HepG2 (cell line): Measurements from ENCODE around the gene PDGFA. TPM values are rescaled to one million over a fixed set of nuclear protein-coding genes. Genes with fewer than 3 reads are reported as not detected.

Experiments
- BCL3 ChIP-seq: sonication (generic); formaldehyde crosslinking; IDR thresholded peaks from 2 replicates; pipeline ENCODE4 v1.5.1; 2020; ENCODE audit warnings: mild to moderate bottlenecking, missing genetic modification reagents, moderate library complexity
- CBX1 ChIP-seq: IDR thresholded peaks from one replicate; pipeline ENCODE4 v1.6.1; 2016; ENCODE audit warnings: antibody characterized with exemption, low read depth
- JUN ChIP-seq: sonication (generic); formaldehyde crosslinking; IDR thresholded peaks from 2 replicates; pipeline ENCODE4 v1.4.0; 2020; ENCODE audit warnings: mild to moderate bottlenecking, missing genetic modification reagents
- KDM6A ChIP-seq: IDR thresholded peaks from 2 replicates; pipeline ENCODE4 v1.6.1; 2016; ENCODE audit warnings: low read depth
- REL ChIP-seq: sonication (generic); formaldehyde crosslinking; conservative IDR thresholded peaks from 2 replicates; pipeline ENCODE4 v1.8.0; 2022; ENCODE audit warnings: mild to moderate bottlenecking, missing genetic modification reagents, moderate library complexity
- SMARCE1 ChIP-seq: fragments of 450-650 bp; IDR thresholded peaks from 2 replicates; pipeline ENCODE4 v1.6.1; 2017; ENCODE audit warnings: borderline replicate concordance
- STAG1 ChIP-seq: sonication (generic); formaldehyde crosslinking; IDR thresholded peaks from 2 replicates; pipeline ENCODE4 v1.4.0; 2020; ENCODE audit warnings: missing genetic modification reagents
- U2AF2 ChIP-seq: fragments of 200-400 bp; formaldehyde crosslinking; IDR thresholded peaks from 2 replicates; pipeline ENCODE4 v1.6.1; 2017; ENCODE audit warnings: low read depth, mild to moderate bottlenecking, low read length
- ZBTB1 ChIP-seq: sonication (generic); formaldehyde crosslinking; IDR thresholded peaks from 2 replicates; pipeline ENCODE4 v1.4.0; 2020; ENCODE audit warnings: missing genetic modification reagents, borderline replicate concordance
- ZNF121 ChIP-seq: sonication (generic); formaldehyde crosslinking; IDR thresholded peaks from 2 replicates; pipeline ENCODE4 v1.5.0; 2020; ENCODE audit warnings: mild to moderate bottlenecking, missing genetic modification reagents
- ZNF432 ChIP-seq: sonication (generic); formaldehyde crosslinking; IDR thresholded peaks from 2 replicates; pipeline ENCODE4 v1.5.0; 2020; ENCODE audit warnings: missing genetic modification reagents, mild to moderate bottlenecking, borderline replicate concordance
- ZNF614 ChIP-seq: IDR thresholded peaks from 2 replicates; pipeline ENCODE4 v1.6.1; 2018; ENCODE audit warnings: missing biosample characterization, missing genetic modification reagents, inconsistent platforms, borderline replicate concordance
- polyA plus RNA-seq, 8 experiments: library from polyadenylated mRNA; depleted of rRNA in 3 of 8; stranded (reverse) in 7 of 8; unstranded in 1 of 8; fragments of >200 nt; fragmentation: Illumina TruSeq in 4 of 8; extraction: Trizol in 4 of 8; gene quantifications; 2 replicates each; pipeline versions ENCODE4 v1.2.1 to v1.2.3, GENCODE V29; 2011 to 2016; ENCODE audit warnings: low read depth in 4 of 8, missing spikeins in 1 of 8, mixed read lengths in 1 of 8; ENCODE audit not compliant: insufficient read depth in 1 of 8
- total RNA-seq, 5 experiments: library from RNA; depleted of rRNA; stranded (reverse); fragments of >200 nt; fragmentation: Illumina TruSeq; extraction: Trizol; gene quantifications; 2 replicates each; pipeline ENCODE4 v1.2.3, GENCODE V29; 2016; ENCODE audit warnings: low read depth in 1 of 5
- TF ChIP-seq, protein P1 (sequence below): sonication (generic); formaldehyde crosslinking; IDR thresholded peaks from 2 replicates; pipeline ENCODE4 v1.4.0; 2020; ENCODE audit warnings: missing genetic modification reagents
- TF ChIP-seq, protein P2 (sequence below): sonication (generic); formaldehyde crosslinking; IDR thresholded peaks from 2 replicates; pipeline ENCODE4 v1.4.0; 2020; ENCODE audit warnings: missing genetic modification reagents, mild to moderate bottlenecking, borderline replicate concordance

PDGFA gene
- total and polyA plus RNA-seq, 2 of the 13 experiments (the other 11 are each of a cell fraction or from before 2014, with no cell fraction given): 1.5 to 3.4 TPM

DNA sequence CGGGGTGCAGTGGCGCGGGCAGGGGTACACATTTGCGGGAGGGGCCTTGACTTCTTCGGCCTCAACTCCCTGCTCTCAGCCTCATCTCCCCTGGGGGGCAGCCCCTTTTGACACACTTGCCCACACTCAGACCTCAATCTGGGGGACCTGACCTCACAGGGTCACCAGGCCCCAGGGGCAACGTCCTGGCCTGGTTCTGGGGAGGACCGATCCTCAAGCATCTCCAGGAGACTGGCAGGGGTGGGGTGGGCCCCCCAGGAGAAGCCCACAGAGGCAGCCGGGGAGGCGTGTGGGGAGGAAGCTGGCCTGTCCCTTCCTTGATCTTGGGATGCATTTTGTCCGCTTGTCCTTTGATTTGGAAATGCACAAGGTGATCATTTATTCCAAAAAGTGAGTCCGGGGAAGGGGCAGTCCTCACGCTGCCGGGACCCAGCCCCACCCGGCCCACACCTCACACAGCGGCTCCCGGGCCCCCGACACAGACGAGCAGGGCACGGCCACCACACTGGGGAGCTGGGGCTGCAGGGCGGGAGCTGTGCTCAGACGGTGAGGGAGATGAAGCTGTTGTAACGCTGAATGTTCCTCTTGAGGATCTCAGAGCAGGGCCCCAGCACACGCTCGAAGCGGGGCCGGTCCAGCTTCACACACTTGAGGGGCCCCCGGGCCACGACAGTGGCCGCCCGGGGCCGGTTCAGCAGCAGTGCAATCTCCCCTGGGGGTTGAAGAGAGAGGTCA is 30.4 kb upstream of the PDGFA start (continued):
- TF ChIP-seq ZNF432 (CRISPR knock-in tag) (no peak), KDM6A (CRISPR knock-in tag) (no peak), CBX1 (no peak), U2AF2 (no peak), ZNF614 (CRISPR knock-in tag) (no peak), JUN (CRISPR knock-in tag) (no peak), SMARCE1 (no peak), BCL3 (CRISPR knock-in tag) (no peak), REL (CRISPR knock-in tag) (no peak), ZBTB1 (no peak), ZNF121 (CRISPR knock-in tag) (no peak), STAG1 (CRISPR knock-in tag) (no peak)
- TF ChIP-seq, protein P1, sequence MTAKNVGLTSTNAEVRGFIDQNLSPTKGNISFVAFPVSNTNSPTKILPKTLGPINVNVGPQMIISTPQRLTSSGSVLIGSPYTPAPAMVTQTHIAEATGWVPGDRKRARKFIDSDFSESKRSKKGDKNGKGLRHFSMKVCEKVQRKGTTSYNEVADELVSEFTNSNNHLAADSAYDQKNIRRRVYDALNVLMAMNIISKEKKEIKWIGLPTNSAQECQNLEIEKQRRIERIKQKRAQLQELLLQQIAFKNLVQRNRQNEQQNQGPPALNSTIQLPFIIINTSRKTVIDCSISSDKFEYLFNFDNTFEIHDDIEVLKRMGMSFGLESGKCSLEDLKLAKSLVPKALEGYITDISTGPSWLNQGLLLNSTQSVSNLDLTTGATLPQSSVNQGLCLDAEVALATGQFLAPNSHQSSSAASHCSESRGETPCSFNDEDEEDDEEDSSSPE: no peak
- TF ChIP-seq, protein P2, sequence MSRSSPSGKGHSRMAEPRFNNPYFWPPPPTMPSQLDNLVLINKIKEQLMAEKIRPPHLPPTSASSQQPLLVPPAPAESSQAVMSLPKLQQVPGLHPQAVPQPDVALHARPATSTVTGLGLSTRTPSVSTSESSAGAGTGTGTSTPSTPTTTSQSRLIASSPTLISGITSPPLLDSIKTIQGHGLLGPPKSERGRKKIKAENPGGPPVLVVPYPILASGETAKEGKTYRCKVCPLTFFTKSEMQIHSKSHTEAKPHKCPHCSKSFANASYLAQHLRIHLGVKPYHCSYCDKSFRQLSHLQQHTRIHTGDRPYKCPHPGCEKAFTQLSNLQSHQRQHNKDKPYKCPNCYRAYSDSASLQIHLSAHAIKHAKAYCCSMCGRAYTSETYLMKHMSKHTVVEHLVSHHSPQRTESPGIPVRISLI: no peak
